Liver (tissue), 9 donors: Measurements from ENCODE around the gene AQR. TPM values are rescaled to one million over a fixed set of nuclear protein-coding genes. Genes with fewer than 3 reads are reported as not detected.
"Not testable (repeated sequence)": the region's sequence is repeated elsewhere in the genome, so short reads cannot be mapped to it uniquely, and the experiment has no call there.

Experiments
- DNase-seq: peaks from one replicate; pipeline ENCODE4 v3.0.0-alpha.2; 2017; ENCODE audit warnings: low spot score
- H3K27ac ChIP-seq, 2 donors: one replicate each; pipeline ENCODE4 v1.7.0; 2013; ENCODE audit warnings: inconsistent platforms in 2 of 2, low read length in 2 of 2, control low read depth in 1 of 2, low read depth in 1 of 2, mild to moderate bottlenecking in 1 of 2
- H3K27me3 ChIP-seq, 4 donors: one replicate each; pipeline versions ENCODE4 v1.6.1 to v1.7.0; 2013; ENCODE audit warnings: low read length in 3 of 4, inconsistent platforms in 1 of 4, mild to moderate bottlenecking in 1 of 4, moderate library complexity in 1 of 4; ENCODE audit not compliant: control insufficient read depth in 4 of 4, insufficient read depth in 4 of 4
- H3K36me3 ChIP-seq, 4 donors: one replicate each; pipeline versions ENCODE4 v1.6.1 to v1.7.0; 2013; ENCODE audit warnings: low read length in 3 of 4, mild to moderate bottlenecking in 3 of 4, low read depth in 1 of 4, moderate library complexity in 1 of 4; ENCODE audit not compliant: control insufficient read depth in 4 of 4, insufficient read depth in 3 of 4
- H3K4me1 ChIP-seq, 4 donors: one replicate each; pipeline versions ENCODE4 v1.6.1 to v1.7.0; 2013; ENCODE audit warnings: low read length in 3 of 4, mild to moderate bottlenecking in 3 of 4, moderate library complexity in 1 of 4; ENCODE audit not compliant: control insufficient read depth in 4 of 4, insufficient read depth in 4 of 4
- H3K4me3 ChIP-seq, 3 donors: one replicate each; pipeline versions ENCODE4 v1.6.1 to v1.7.0; 2013; ENCODE audit warnings: low read length in 3 of 3, control low read depth in 1 of 3, low read depth in 1 of 3, mild to moderate bottlenecking in 1 of 3
- H3K9ac ChIP-seq, 2 donors: one replicate each; pipeline ENCODE4 v1.7.0; 2013; ENCODE audit warnings: low read length in 2 of 2, mild to moderate bottlenecking in 2 of 2, moderate library complexity in 2 of 2, control low read depth in 1 of 2, low read depth in 1 of 2
- H3K9me3 ChIP-seq, 4 donors: one replicate each; pipeline versions ENCODE4 v1.6.1 to v1.7.0; 2013; ENCODE audit warnings: low read length in 3 of 4; ENCODE audit not compliant: control insufficient read depth in 4 of 4
- CTCF ChIP-seq: fragments of 150-350 bp; IDR thresholded peaks from 2 replicates; pipeline ENCODE4 v1.5.1; 2017; ENCODE audit warnings: improper control_type of control experiment, low read depth, low read length; ENCODE audit not compliant: missing input control
- EGR1 ChIP-seq, 2 donors: IDR thresholded peaks; 2 replicates each; pipeline ENCODE4 v1.6.1; 2016 to 2018; ENCODE audit warnings: antibody characterized with exemption in 2 of 2, low read depth in 2 of 2
- FOXA1 ChIP-seq: IDR thresholded peaks from 2 replicates; pipeline ENCODE4 v1.6.1; 2016; ENCODE audit warnings: antibody characterized with exemption
- FOXA2 ChIP-seq: IDR thresholded peaks from 2 replicates; pipeline ENCODE4 v1.6.1; 2016; ENCODE audit warnings: antibody characterized with exemption
- GABPA ChIP-seq, 2 donors: IDR thresholded peaks in 1 of 2; conservative IDR thresholded peaks in 1 of 2; 2 replicates each; pipeline ENCODE4 v1.6.1; 2016; ENCODE audit warnings: antibody characterized with exemption in 2 of 2, mild to moderate bottlenecking in 1 of 2, moderate library complexity in 1 of 2
- HNF4A ChIP-seq, 2 donors: conservative IDR thresholded peaks; 2 replicates each; pipeline ENCODE4 v1.6.1; 2016; ENCODE audit warnings: antibody characterized with exemption in 2 of 2, mild to moderate bottlenecking in 2 of 2
- HNF4G ChIP-seq: IDR thresholded peaks from 2 replicates; pipeline ENCODE4 v1.6.1; 2016; ENCODE audit warnings: antibody characterized with exemption
- JUND ChIP-seq, 2 donors: IDR thresholded peaks; 2 replicates each; pipeline ENCODE4 v1.6.1; 2016; ENCODE audit warnings: antibody characterized with exemption in 2 of 2
- NR2F2 ChIP-seq: IDR thresholded peaks from 2 replicates; pipeline ENCODE4 v1.6.1; 2016; ENCODE audit warnings: antibody characterized with exemption
- RAD21 ChIP-seq, 2 donors: IDR thresholded peaks; 2 replicates each; pipeline ENCODE4 v1.6.1; 2016; ENCODE audit warnings: antibody characterized with exemption in 2 of 2, mild to moderate bottlenecking in 2 of 2
- RXRA ChIP-seq, 2 donors: IDR thresholded peaks; 2 replicates each; pipeline ENCODE4 v1.6.1; 2017 to 2018; ENCODE audit warnings: antibody characterized with exemption in 2 of 2, mild to moderate bottlenecking in 1 of 2
- SP1 ChIP-seq: IDR thresholded peaks from 2 replicates; pipeline ENCODE4 v1.6.1; 2018; ENCODE audit warnings: antibody characterized with exemption, mild to moderate bottlenecking
- YY1 ChIP-seq: IDR thresholded peaks from 2 replicates; pipeline ENCODE4 v1.6.1; 2016; ENCODE audit warnings: antibody characterized with exemption, mild to moderate bottlenecking
- polyA plus RNA-seq, 2 donors: library from polyadenylated mRNA; stranded (reverse) in 1 of 2; unstranded in 1 of 2; fragments of 200-250 nt in 1 of 2; fragments of >200 nt in 1 of 2; fragmentation: Nextera tagmentation in 1 of 2; extraction: Ambion mirVana in 1 of 2; gene quantifications; one replicate each; pipeline versions ENCODE4 v1.2.1 to v1.2.3, GENCODE V29; 2013 to 2015
- total RNA-seq, 2 donors: library from RNA; depleted of rRNA; stranded (reverse); fragments of >200 nt; gene quantifications; one replicate each; pipeline ENCODE4 v1.2.3, GENCODE V29; 2014
- TF ChIP-seq, protein P1 (sequence below): IDR thresholded peaks from 2 replicates; pipeline ENCODE4 v1.6.1; 2016; ENCODE audit warnings: antibody characterized with exemption
- TF ChIP-seq, protein P2 (sequence below): IDR thresholded peaks from 2 replicates; pipeline ENCODE4 v1.6.1; 2016; ENCODE audit warnings: antibody characterized with exemption
- TF ChIP-seq, protein P3 (sequence below): IDR thresholded peaks from 2 replicates; pipeline ENCODE4 v1.6.1; 2016; ENCODE audit warnings: antibody characterized with exemption, mild to moderate bottlenecking
- TF ChIP-seq, protein P4 (sequence below): IDR thresholded peaks from 2 replicates; pipeline ENCODE4 v1.6.1; 2016; ENCODE audit warnings: antibody characterized with exemption
- donor health status: healthy.
- donor health status: healthy.
- donor health status: healthy.
- donor health status: healthy.
- donor health status: healthy.

The AQR gene
- total and polyA plus RNA-seq, 4 donors, result 3.4 to 14.3 (median 8.7) TPM

DNA sequence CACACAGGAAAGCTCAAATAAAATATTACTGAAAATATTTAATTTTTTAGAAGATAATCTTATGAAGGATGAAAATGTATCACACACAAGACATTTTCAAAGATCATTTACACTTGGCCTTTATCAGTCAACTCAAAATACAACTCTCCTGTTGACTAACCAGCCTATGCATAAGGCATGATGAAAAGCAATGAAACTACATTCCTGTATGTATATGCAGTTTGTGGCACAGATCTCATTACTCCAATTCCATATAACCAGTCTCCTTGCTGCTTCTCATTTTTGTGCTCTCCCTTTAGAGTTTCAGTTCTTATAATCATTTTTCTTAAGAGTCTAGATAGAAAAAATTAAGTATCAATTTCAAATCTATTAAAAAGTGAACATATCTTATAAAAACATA is 25.8 kb downstream of the AQR start:
- peaks cover 11 to 38% (median 25%) of the 10 kb centered on the region in 4 donors for H3K36me3 ChIP-seq
- H3K4me3 ChIP-seq, result no peak overlapping the region
- TF ChIP-seq JUND (IDR thresholded peaks at IDR 0.05) (no peak), RAD21 (IDR thresholded peaks at IDR 0.05) (no peak), HNF4G (no peak), CTCF (no peak), SP1 (no peak), YY1 (no peak), GABPA (IDR thresholded peaks at IDR 0.05 in 1 of 2, conservative IDR thresholded peaks at IDR 0.05 in 1 of 2) (no peak), FOXA2 (no peak), RXRA (IDR thresholded peaks at IDR 0.05) (no peak), EGR1 (IDR thresholded peaks at IDR 0.05; ENCODE audit: low read depth in 2 of 2) (no peak), FOXA1 (no peak), NR2F2 (no peak), HNF4A (conservative IDR thresholded peaks at IDR 0.05) (no peak)
- TF ChIP-seq, protein P1, sequence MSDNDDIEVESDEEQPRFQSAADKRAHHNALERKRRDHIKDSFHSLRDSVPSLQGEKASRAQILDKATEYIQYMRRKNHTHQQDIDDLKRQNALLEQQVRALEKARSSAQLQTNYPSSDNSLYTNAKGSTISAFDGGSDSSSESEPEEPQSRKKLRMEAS, result no peak
- TF ChIP-seq, protein P2, sequence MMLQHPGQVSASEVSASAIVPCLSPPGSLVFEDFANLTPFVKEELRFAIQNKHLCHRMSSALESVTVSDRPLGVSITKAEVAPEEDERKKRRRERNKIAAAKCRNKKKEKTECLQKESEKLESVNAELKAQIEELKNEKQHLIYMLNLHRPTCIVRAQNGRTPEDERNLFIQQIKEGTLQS, result no peak
- TF ChIP-seq, protein P3, sequence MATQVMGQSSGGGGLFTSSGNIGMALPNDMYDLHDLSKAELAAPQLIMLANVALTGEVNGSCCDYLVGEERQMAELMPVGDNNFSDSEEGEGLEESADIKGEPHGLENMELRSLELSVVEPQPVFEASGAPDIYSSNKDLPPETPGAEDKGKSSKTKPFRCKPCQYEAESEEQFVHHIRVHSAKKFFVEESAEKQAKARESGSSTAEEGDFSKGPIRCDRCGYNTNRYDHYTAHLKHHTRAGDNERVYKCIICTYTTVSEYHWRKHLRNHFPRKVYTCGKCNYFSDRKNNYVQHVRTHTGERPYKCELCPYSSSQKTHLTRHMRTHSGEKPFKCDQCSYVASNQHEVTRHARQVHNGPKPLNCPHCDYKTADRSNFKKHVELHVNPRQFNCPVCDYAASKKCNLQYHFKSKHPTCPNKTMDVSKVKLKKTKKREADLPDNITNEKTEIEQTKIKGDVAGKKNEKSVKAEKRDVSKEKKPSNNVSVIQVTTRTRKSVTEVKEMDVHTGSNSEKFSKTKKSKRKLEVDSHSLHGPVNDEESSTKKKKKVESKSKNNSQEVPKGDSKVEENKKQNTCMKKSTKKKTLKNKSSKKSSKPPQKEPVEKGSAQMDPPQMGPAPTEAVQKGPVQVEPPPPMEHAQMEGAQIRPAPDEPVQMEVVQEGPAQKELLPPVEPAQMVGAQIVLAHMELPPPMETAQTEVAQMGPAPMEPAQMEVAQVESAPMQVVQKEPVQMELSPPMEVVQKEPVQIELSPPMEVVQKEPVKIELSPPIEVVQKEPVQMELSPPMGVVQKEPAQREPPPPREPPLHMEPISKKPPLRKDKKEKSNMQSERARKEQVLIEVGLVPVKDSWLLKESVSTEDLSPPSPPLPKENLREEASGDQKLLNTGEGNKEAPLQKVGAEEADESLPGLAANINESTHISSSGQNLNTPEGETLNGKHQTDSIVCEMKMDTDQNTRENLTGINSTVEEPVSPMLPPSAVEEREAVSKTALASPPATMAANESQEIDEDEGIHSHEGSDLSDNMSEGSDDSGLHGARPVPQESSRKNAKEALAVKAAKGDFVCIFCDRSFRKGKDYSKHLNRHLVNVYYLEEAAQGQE, result no peak
- TF ChIP-seq, protein P4, sequence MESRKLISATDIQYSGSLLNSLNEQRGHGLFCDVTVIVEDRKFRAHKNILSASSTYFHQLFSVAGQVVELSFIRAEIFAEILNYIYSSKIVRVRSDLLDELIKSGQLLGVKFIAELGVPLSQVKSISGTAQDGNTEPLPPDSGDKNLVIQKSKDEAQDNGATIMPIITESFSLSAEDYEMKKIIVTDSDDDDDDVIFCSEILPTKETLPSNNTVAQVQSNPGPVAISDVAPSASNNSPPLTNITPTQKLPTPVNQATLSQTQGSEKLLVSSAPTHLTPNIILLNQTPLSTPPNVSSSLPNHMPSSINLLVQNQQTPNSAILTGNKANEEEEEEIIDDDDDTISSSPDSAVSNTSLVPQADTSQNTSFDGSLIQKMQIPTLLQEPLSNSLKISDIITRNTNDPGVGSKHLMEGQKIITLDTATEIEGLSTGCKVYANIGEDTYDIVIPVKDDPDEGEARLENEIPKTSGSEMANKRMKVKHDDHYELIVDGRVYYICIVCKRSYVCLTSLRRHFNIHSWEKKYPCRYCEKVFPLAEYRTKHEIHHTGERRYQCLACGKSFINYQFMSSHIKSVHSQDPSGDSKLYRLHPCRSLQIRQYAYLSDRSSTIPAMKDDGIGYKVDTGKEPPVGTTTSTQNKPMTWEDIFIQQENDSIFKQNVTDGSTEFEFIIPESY, result no peak
- H3K4me1 ChIP-seq, result peaks cover 0 to 2% (median 0%) of the 10 kb centered on the region in 4 donors
- H3K9ac ChIP-seq, result no peak overlapping the region
- H3K9me3 ChIP-seq, result no peaks in the 10 kb centered on the region
- no peak overlapping the region for H3K27ac ChIP-seq
- no peaks in the 10 kb centered on the region for H3K27me3 ChIP-seq
- DNase-seq, result no peak

DNA sequence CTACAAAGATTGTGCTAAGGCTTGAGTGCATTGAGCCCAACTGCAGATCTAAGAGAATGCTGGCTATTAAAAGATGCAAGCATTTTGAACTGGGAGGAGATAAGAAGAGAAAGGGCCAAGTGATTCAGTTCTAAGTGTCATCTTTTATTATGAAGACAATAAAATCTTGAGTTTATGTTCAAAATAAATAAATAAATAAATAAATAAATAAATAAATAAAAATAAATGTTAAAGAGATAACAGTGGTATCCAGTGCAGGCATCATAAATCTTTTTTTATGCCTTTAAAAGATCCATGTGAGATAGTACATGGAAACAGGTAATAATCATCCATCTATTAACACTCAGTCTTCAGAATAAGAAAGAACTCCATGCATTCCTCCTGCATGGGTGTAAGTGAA is 26.3 kb downstream of the AQR start:
- not testable (repeated sequence) for H3K27me3 ChIP-seq, H3K4me3 ChIP-seq
- H3K36me3 ChIP-seq, result peaks cover 11 to 42% (median 27%) of the 10 kb centered on the region in 4 donors

More for the DNA sequence above, 26.3 kb downstream of the AQR start:
- not testable (repeated sequence) for H3K9ac ChIP-seq, H3K4me1 ChIP-seq, H3K9me3 ChIP-seq, DNase-seq, H3K27ac ChIP-seq
